GM04503 (cell line): ENCODE measurements around the gene TARBP1.
"Not testable (repeated sequence)": the region's sequence is repeated elsewhere in the genome, so short reads cannot be mapped to it uniquely, and the experiment has no call there.

Experiments used
- DNase-seq: peaks from one replicate; pipeline ENCODE4 v3.0.0-alpha.2; 2012; ENCODE audit warnings: low read depth

The TARBP1 gene

GRCh38 chr1:234504969-234505768 is 26.2 kb upstream of the TARBP1 start:
- no peak for DNase-seq

- DNase-seq = not testable (repeated sequence)
Measured at GRCh38 chr1:234504251-234504650, 25.3 kb upstream of the TARBP1 start.

- DNase-seq = no peak
Measured at GRCh38 chr1:234503193-234504050, 24.4 kb upstream of the TARBP1 start.

GRCh38 chr1:234502785-234503184 is 23.8 kb upstream of the TARBP1 start:
- DNase-seq = no peak

GRCh38 chr1:234500269-234500668 is 21.3 kb upstream of the TARBP1 start:
- no peak for DNase-seq

- DNase-seq = no peak
Measured at GRCh38 chr1:234499943-234500245, 20.9 kb upstream of the TARBP1 start.

GRCh38 chr1:234499119-234499942 is 20.4 kb upstream of the TARBP1 start:
- peak; percentile 71 for DNase-seq

- DNase-seq = no peak
Measured at GRCh38 chr1:234498448-234499118, 19.6 kb upstream of the TARBP1 start.

GRCh38 chr1:234497589-234497988 is 18.6 kb upstream of the TARBP1 start:
- no peak for DNase-seq

GRCh38 chr1:234495231-234495990 is 16.4 kb upstream of the TARBP1 start:
- DNase-seq = peak; percentile 88

- no peak for DNase-seq
Measured at GRCh38 chr1:234494049-234494448, 15.1 kb upstream of the TARBP1 start.

GRCh38 chr1:234490793-234491479 is 12.0 kb upstream of the TARBP1 start:
- no peak for DNase-seq

GRCh38 chr1:234489698-234490077 is 10.7 kb upstream of the TARBP1 start:
- DNase-seq = no peak

- DNase-seq = no peak
Measured at GRCh38 chr1:234489007-234489697, 10.2 kb upstream of the TARBP1 start.

- no peak for DNase-seq
Measured at GRCh38 chr1:234488054-234489006, 9.4 kb upstream of the TARBP1 start.

- DNase-seq = no peak
Measured at GRCh38 chr1:234486858-234487840, 8.2 kb upstream of the TARBP1 start.

- no peak for DNase-seq
Measured at GRCh38 chr1:234484991-234485739, 6.2 kb upstream of the TARBP1 start.
